Measurements from ENCODE around the gene RTP5. TPM values are rescaled to one million over a fixed set of nuclear protein-coding genes. Genes with fewer than 3 reads are reported as not detected.
A peak's percentile ranks its signal among the peaks of the same experiment; 100 is the strongest.

RTP5 gene
- total and polyA plus RNA-seq, 11 donors, result not detected

GRCh38 chr2:241901018-241901380 lies 31.5 kb downstream of the RTP5 start:
- WGBS, 4 donors, result 71 to 85% (median 80%) methylated on average over 15 to 21 of the region's 21 CpGs
- H3K4me3 ChIP-seq, result no peak overlapping the region
- no peaks in the 10 kb centered on the region for H3K9me3 ChIP-seq
- peaks cover 0 to 30% (median 0%) of the 10 kb centered on the region in 9 donors for H3K27me3 ChIP-seq
- H3K4me1 ChIP-seq, result peaks cover 0 to 26% (median 4%) of the 10 kb centered on the region in 12 donors
- intact Hi-C loops (cut with DNase I), result no loop called here
- H3K36me3 ChIP-seq, result no peaks in the 10 kb centered on the region
- H3K27ac ChIP-seq, result no peak overlapping the region
- no peak for ATAC-seq
- no peak for TF ChIP-seq POLR2A (IDR thresholded peaks at IDR 0.05)
- TF ChIP-seq, protein P1, sequence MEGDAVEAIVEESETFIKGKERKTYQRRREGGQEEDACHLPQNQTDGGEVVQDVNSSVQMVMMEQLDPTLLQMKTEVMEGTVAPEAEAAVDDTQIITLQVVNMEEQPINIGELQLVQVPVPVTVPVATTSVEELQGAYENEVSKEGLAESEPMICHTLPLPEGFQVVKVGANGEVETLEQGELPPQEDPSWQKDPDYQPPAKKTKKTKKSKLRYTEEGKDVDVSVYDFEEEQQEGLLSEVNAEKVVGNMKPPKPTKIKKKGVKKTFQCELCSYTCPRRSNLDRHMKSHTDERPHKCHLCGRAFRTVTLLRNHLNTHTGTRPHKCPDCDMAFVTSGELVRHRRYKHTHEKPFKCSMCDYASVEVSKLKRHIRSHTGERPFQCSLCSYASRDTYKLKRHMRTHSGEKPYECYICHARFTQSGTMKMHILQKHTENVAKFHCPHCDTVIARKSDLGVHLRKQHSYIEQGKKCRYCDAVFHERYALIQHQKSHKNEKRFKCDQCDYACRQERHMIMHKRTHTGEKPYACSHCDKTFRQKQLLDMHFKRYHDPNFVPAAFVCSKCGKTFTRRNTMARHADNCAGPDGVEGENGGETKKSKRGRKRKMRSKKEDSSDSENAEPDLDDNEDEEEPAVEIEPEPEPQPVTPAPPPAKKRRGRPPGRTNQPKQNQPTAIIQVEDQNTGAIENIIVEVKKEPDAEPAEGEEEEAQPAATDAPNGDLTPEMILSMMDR (IDR thresholded peaks at IDR 0.05), result no peak
- DNase-seq, result peak in 3 of 5 donors; percentile 15 to 50 (median 22)

DNA sequence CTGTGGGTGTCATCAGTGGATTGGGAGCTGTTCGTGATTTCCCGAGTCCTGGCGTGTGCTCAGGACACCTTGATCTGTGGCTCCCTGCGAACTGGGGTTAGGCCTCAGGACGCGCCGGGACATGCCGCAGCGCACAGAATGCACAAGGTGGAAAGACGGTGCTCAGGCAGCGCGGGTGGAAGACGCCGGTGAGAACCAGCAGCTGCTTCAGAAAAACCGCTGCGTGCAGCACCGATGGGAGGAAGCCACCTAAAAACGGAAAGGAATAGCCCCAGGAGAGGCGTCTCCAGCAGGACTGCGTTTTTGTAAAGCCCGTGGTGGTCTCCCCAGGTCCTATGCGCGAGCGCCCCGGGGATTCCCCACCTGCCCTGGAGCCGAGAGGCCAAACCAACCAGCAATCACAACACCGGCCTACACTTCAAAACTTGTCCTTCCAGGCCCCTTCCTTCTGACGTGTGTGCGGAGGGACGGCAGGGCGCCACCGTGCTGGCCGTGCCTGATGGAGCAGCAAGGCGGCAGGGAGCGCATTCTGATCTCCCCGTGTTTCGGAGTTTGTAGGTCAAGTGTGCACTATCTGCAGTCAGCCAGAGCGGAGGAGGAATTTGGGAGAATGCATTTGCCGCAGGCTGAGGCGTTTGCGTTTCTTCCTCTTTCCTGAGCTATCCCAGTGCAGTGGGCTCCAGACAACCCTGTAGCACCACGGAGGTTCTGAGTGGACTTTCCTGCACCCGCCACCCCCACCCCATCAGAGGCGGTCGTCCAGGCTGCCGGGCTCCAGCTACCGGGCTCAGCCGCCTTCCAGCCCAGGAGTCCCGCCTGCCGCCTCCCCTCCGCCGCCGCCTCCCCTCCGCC lies 32.2 kb downstream of the RTP5 start:
- H3K9me3 ChIP-seq, result no peaks in the 10 kb centered on the region
- intact Hi-C loops (cut with DNase I), result no loop called here
- no peak for TF ChIP-seq POLR2A (IDR thresholded peaks at IDR 0.05)
- TF ChIP-seq, protein P1 (IDR thresholded peaks at IDR 0.05), result no peak
- H3K27ac ChIP-seq, result no peak overlapping the region
- DNase-seq (peak in 3 of 5 donors; percentile 17 to 54 (median 32)), ATAC-seq (peak in 1 of 4 donors; percentile 20)
- peak overlapping the region in 9 of 12 donors; percentile 8 to 48 (median 29) for H3K4me3 ChIP-seq
- H3K4me1 ChIP-seq, result peaks cover 0 to 26% (median 4%) of the 10 kb centered on the region in 12 donors
- no peaks in the 10 kb centered on the region for H3K36me3 ChIP-seq
- peaks cover 0 to 30% (median 0%) of the 10 kb centered on the region in 9 donors for H3K27me3 ChIP-seq
- WGBS, 4 donors, result 30 to 74% (median 62%) methylated on average over 42 to 54 of the region's 54 CpGs

- 47 to 94% (median 73%) methylated on average over 16 to 48 of the region's 48 CpGs for WGBS, 4 donors
- Histone ChIP-seq H3K9me3 (no peaks in the 10 kb centered on the region), H3K4me3 (peak overlapping the region in 4 of 12 donors; percentile 14 to 48 (median 26)), H3K27me3 (peaks cover 0 to 35% (median 0%) of the 10 kb centered on the region in 9 donors), H3K27ac (no peak overlapping the region), H3K36me3 (no peaks in the 10 kb centered on the region), H3K4me1 (peaks cover 0 to 26% (median 4%) of the 10 kb centered on the region in 12 donors)
- DNase-seq (peak in 2 of 5 donors; percentile 16 to 25), ATAC-seq (no peak)
- intact Hi-C loops (cut with DNase I), result no loop called here
- TF ChIP-seq, protein P1 (IDR thresholded peaks at IDR 0.05), result no peak
- no peak for TF ChIP-seq POLR2A (IDR thresholded peaks at IDR 0.05)
These were observed 32.9 kb downstream of the RTP5 start for GRCh38 chr2:241902357-241902991.

Measured in heart left ventricle (tissue), 16 donors.